H1 (cell line): Measurements from ENCODE around the gene COG3. TPM values are rescaled to one million over a fixed set of nuclear protein-coding genes. Genes with fewer than 3 reads are reported as not detected.
A peak's percentile ranks its signal among the peaks of the same experiment; 100 is the strongest.

ENCODE experiments used
- BRCA1 ChIP-seq: IDR thresholded peaks from 2 replicates; pipeline ENCODE4 v1.6.1; 2012; ENCODE audit warnings: low read depth, low read length, improper control_type of control experiment
- CHD7 ChIP-seq: fragments of 300-600 bp; sonication (generic); IDR thresholded peaks from 2 replicates; pipeline ENCODE4 v1.7.1; 2012; ENCODE audit warnings: low read length, moderate library complexity, mild to moderate bottlenecking, inconsistent platforms; ENCODE audit not compliant: insufficient replicate concordance
- FOSL1 ChIP-seq: IDR thresholded peaks from 2 replicates; pipeline ENCODE4 v1.6.1; 2011; ENCODE audit warnings: mild to moderate bottlenecking, low read depth, low read length, moderate library complexity; ENCODE audit not compliant: insufficient read depth
- HDAC6 ChIP-seq: IDR thresholded peaks from one replicate; pipeline ENCODE4 v1.7.1; 2012; ENCODE audit warnings: low read depth, mild to moderate bottlenecking, inconsistent platforms, low read length, moderate library complexity
- KDM4A ChIP-seq: IDR thresholded peaks from one replicate; pipeline ENCODE4 v1.7.1; 2012; ENCODE audit warnings: low read depth, mild to moderate bottlenecking, moderate library complexity, low read length, inconsistent platforms; ENCODE audit not compliant: severe bottlenecking
- POLR2A ChIP-seq, 2 experiments: IDR thresholded peaks; 1 replicate in 1 of 2; 2 replicates in 1 of 2; pipeline ENCODE4 v1.6.1; 2011; ENCODE audit warnings: low read depth in 2 of 2, low read length in 2 of 2, mild to moderate bottlenecking in 2 of 2; ENCODE audit errors: control extremely low read depth in 1 of 2
- RBBP5 ChIP-seq: IDR thresholded peaks from 2 replicates; pipeline ENCODE4 v1.7.1; 2012; ENCODE audit warnings: low read depth, mild to moderate bottlenecking, inconsistent platforms, low read length, moderate library complexity, borderline replicate concordance
- SUZ12 ChIP-seq: fragments of 200-600 bp; sonication (generic); IDR thresholded peaks from 2 replicates; pipeline ENCODE4 v1.6.1; 2012; ENCODE audit warnings: mild to moderate bottlenecking, inconsistent platforms, low read length, moderate library complexity, mixed read lengths
- ZNF274 ChIP-seq: IDR thresholded peaks from 2 replicates; pipeline ENCODE4 v1.7.0; 2012; ENCODE audit warnings: low read length, borderline replicate concordance; ENCODE audit errors: extremely low read depth
- polyA plus RNA-seq, 7 experiments: library from polyadenylated mRNA; depleted of rRNA in 3 of 7; stranded (reverse) in 5 of 7; unstranded in 2 of 7; fragments of >200 nt in 5 of 7; fragments of 200-250 nt in 2 of 7; gene quantifications; 1 replicate in 5 of 7; 2 replicates in 1 of 7; 4 replicates in 1 of 7; pipeline versions ENCODE4 v1.2.1 to v1.2.3, GENCODE V29; 2011 to 2013; ENCODE audit warnings: missing spikeins in 2 of 7, mixed read lengths in 2 of 7
- total RNA-seq: library from RNA; stranded (reverse); fragmentation: NEBNext Ultra II Directional; extraction: Animal tissue kit (Norgen Biotek cat#: 25700); gene quantifications from 2 replicates; pipeline ENCODE4 v1.2.1, GENCODE V29; 2021
- TF ChIP-seq, protein P1 (sequence below): IDR thresholded peaks from 2 replicates; pipeline ENCODE4 v1.6.1; 2012; ENCODE audit warnings: inconsistent platforms

COG3 gene
- total and polyA plus RNA-seq, 2 of the 8 experiments (the other 6 are each of a cell fraction or from before 2014, with no cell fraction given): 12.7 to 13.5 TPM

GRCh38 chr13:45417790-45418534 lies 46.8 kb upstream of the COG3 start, which contains the start of gene SLC25A30 (continued):
- no peak for TF ChIP-seq CHD7
- TF ChIP-seq POLR2A (IDR thresholded peaks at IDR 0.05; ENCODE audit: control extremely low read depth in 1 of 2, low read depth in 2 of 2, low read length in 2 of 2): peak in 1 of 2 experiments; percentile 47; a peak in 1 of 3 replicates
- TF ChIP-seq RBBP5: no peak
- peak; percentile 68 for TF ChIP-seq KDM4A
- no peak for TF ChIP-seq ZNF274
- no peak for TF ChIP-seq HDAC6
- TF ChIP-seq BRCA1: no peak
- TF ChIP-seq, protein P1, sequence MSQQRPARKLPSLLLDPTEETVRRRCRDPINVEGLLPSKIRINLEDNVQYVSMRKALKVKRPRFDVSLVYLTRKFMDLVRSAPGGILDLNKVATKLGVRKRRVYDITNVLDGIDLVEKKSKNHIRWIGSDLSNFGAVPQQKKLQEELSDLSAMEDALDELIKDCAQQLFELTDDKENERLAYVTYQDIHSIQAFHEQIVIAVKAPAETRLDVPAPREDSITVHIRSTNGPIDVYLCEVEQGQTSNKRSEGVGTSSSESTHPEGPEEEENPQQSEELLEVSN: peak; percentile 67
- TF ChIP-seq FOSL1: no peak
- TF ChIP-seq SUZ12: peak; percentile 34; the same call in 1 of the 2 replicates
